CD4-positive, CD25-positive, alpha-beta regulatory T cell (primary cell): Measurements from ENCODE around the gene COL4A2. TPM values are rescaled to one million over a fixed set of nuclear protein-coding genes. Genes with fewer than 3 reads are reported as not detected.
"Not testable (repeated sequence)": the region's sequence is repeated elsewhere in the genome, so short reads cannot be mapped to it uniquely, and the experiment has no call there.

Experiments used
- ATAC-seq, 2 donors: fragments of 150-1000 bp; cut with Tn5 transposase; one replicate each; pipeline ENCODE4 v1.10.0; 2021; ENCODE audit warnings: low read depth in 2 of 2, moderate number of reproducible peaks in 2 of 2, moderate library complexity in 1 of 2
- DNase-seq, 3 donors: peaks; one replicate each; pipeline versions ENCODE4 v3.0.0 to v3.0.0-alpha.2; 2012 to 2022; ENCODE audit warnings: mixed read lengths in 1 of 3
- H3K27ac ChIP-seq: one replicate; pipeline ENCODE4 v1.7.0; 2013; ENCODE audit warnings: mild to moderate bottlenecking, low read length; ENCODE audit not compliant: insufficient read depth, poor library complexity, severe bottlenecking
- H3K27me3 ChIP-seq: one replicate; pipeline ENCODE4 v1.7.0; 2013; ENCODE audit warnings: low read length; ENCODE audit not compliant: control insufficient read depth, insufficient read depth
- H3K36me3 ChIP-seq: one replicate; pipeline ENCODE4 v1.7.0; 2013; ENCODE audit warnings: mild to moderate bottlenecking, low read length, moderate library complexity; ENCODE audit not compliant: control insufficient read depth, insufficient read depth
- H3K4me1 ChIP-seq: 2 replicates; pipeline ENCODE4 v1.7.0; 2013; ENCODE audit warnings: mild to moderate bottlenecking, low read length; ENCODE audit not compliant: insufficient read depth, control insufficient read depth, poor library complexity, severe bottlenecking
- H3K4me3 ChIP-seq: one replicate; pipeline ENCODE4 v1.7.0; 2013; ENCODE audit warnings: low read depth, mild to moderate bottlenecking, low read length, moderate library complexity
- H3K9me3 ChIP-seq, 2 experiments: 1 replicate in 1 of 2; 2 replicates in 1 of 2; pipeline ENCODE4 v1.7.0; 2013; ENCODE audit warnings: low read length in 2 of 2, mild to moderate bottlenecking in 1 of 2, moderate library complexity in 1 of 2; ENCODE audit not compliant: control insufficient read depth in 2 of 2
- H3K27ac Mint-ChIP-seq, 3 donors: one replicate each; pipeline ENCODE4 v1.8.0; 2020 to 2022; ENCODE audit warnings: mild to moderate bottlenecking in 3 of 3, mixed read lengths in 3 of 3, moderate library complexity in 2 of 3
- H3K27me3 Mint-ChIP-seq: one replicate; pipeline ENCODE4 v1.8.0; 2022; ENCODE audit warnings: mild to moderate bottlenecking, mixed read lengths
- H3K36me3 Mint-ChIP-seq: one replicate; pipeline ENCODE4 v1.8.0; 2020; ENCODE audit warnings: mixed read lengths
- H3K4me1 Mint-ChIP-seq, 4 donors: one replicate each; pipeline ENCODE4 v1.8.0; 2020 to 2022; ENCODE audit warnings: mixed read lengths in 4 of 4, mild to moderate bottlenecking in 1 of 4
- H3K4me3 Mint-ChIP-seq, 4 donors: one replicate each; pipeline ENCODE4 v1.8.0; 2020 to 2022; ENCODE audit warnings: mild to moderate bottlenecking in 4 of 4, mixed read lengths in 4 of 4, moderate library complexity in 3 of 4
- H3K9me3 Mint-ChIP-seq, 7 donors: one replicate each; pipeline ENCODE4 v1.8.0; 2020 to 2022; ENCODE audit warnings: mixed read lengths in 7 of 7, mild to moderate bottlenecking in 3 of 7, moderate library complexity in 2 of 7
- polyA plus RNA-seq, 4 donors: library from polyadenylated mRNA; unstranded; fragments of 300-500 nt; fragmentation: Illumina TruSeq; gene quantifications; one replicate each; pipeline ENCODE4 v1.2.3, GENCODE V29; 2021
- total RNA-seq: library from RNA; stranded (reverse); gene quantifications from one replicate; pipeline ENCODE4 v1.2.3, GENCODE V29; 2022

COL4A2 gene
- total and polyA plus RNA-seq, 5 donors from 2014 or later = not detected

DNA sequence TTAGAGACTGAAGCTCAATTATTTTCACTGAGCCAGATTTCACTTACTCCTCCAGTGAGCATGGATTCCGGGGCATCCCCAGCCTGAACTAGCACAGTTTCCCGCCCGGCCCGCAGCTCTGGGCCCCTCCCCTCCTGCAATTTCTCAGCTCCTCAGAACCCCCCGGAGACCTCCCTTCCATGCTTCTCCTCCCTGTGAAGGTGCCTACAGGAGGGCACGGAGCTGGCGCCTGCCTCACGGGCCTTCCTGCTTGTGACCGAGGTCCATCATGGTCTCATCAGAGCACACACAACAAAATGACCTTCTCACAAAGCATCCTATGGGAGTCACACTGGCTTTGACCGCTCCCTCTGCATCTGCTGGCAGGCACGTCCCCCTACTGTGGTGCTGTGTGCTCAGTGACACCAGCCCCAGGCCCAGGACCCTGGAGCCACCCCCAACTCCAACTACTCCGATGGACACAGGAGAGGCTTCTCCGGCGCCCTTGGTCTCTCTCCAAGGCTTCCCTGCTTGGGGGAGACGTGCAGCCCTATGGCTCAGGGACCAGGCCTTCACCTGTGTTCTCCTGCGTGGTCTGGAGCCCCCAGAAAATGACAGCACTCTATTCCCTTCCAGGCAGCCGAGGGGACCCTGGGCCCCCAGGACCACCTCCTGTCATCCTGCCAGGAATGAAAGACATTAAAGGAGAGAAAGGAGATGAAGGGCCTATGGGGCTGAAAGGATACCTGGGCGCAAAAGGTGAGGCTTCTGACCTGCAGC lies 177.4 kb downstream of the COL4A2 start:
- Histone ChIP-seq H3K4me1 (no peaks in the 10 kb centered on the region), H3K9me3 (no peaks in the 10 kb centered on the region), H3K4me3 (no peak overlapping the region), H3K27me3 (no peaks in the 10 kb centered on the region), H3K36me3 (no peaks in the 10 kb centered on the region), H3K27ac (no peak overlapping the region)
- DNase-seq (no peak), ATAC-seq (no peak)
- H3K27ac Mint-ChIP-seq = no peak overlapping the region
- no peak overlapping the region for H3K4me3 Mint-ChIP-seq
- H3K36me3 Mint-ChIP-seq = no peaks in the 10 kb centered on the region
- H3K27me3 Mint-ChIP-seq = no peaks in the 10 kb centered on the region
- no peaks in the 10 kb centered on the region for H3K9me3 Mint-ChIP-seq
- no peaks in the 10 kb centered on the region for H3K4me1 Mint-ChIP-seq

DNA sequence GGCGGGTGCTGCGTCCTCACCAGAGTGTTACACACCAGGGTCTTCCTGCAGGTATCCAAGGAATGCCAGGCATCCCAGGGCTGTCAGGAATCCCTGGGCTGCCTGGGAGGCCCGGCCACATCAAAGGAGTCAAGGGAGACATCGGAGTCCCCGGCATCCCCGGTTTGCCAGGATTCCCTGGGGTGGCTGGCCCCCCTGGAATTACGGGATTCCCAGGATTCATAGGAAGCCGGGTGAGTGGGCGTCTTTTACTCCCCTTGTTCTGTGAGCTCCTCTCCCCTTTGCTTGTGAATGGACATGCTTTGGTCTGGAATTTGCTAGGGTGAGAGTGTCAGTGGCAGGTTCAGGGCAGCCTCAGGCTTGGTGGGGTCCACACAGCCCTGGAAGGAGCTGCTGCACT lies 178.5 kb downstream of the COL4A2 start:
- Mint-ChIP-seq H3K27ac (no peak overlapping the region), H3K9me3 (no peaks in the 10 kb centered on the region), H3K36me3 (no peaks in the 10 kb centered on the region), H3K4me3 (no peak overlapping the region), H3K27me3 (peaks cover 4% of the 10 kb centered on the region), H3K4me1 (no peaks in the 10 kb centered on the region)
- Histone ChIP-seq H3K9me3 (no peaks in the 10 kb centered on the region), H3K27me3 (no peaks in the 10 kb centered on the region), H3K4me3 (no peak overlapping the region), H3K4me1 (no peaks in the 10 kb centered on the region), H3K36me3 (no peaks in the 10 kb centered on the region), H3K27ac (no peak overlapping the region)
- DNase-seq (no peak), ATAC-seq (no peak)

DNA sequence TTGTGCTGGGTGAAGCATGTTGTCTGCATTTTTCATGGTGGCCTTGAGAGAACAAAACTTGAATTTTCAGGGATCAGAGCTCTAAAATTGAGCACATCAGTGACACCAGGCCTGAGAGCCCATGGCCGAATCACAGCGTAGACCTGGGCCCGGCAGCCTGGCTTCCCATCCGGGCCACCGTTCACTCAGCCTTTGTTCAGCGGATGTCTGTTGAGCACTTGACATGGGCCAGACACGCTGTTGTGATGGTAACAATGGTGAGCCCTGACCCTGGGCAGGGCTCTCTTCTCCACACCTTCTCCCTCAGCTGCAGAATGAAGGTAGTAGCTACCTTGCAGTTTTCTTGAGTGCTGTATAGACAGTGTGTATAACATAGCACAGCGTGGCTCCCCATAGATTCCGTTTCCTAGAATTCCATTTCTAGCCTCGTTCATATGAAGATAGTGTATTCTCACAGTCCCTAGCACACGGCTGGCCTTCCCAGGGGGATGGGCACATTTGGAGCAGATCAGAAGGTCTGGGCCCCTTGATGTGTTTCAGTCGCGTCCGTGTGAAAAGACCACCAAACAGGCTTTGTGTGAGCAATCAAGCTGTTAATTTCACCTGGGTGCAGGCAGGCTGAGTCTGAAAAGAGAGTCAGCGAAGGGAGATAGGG lies 179.1 kb downstream of the COL4A2 start:
- H3K9me3 ChIP-seq = no peaks in the 10 kb centered on the region
- DNase-seq (no peak), ATAC-seq (no peak)
- H3K36me3 ChIP-seq = no peaks in the 10 kb centered on the region
- H3K4me1 Mint-ChIP-seq = no peaks in the 10 kb centered on the region
- H3K27ac ChIP-seq = no peak overlapping the region
- H3K4me3 ChIP-seq = no peak overlapping the region
- H3K36me3 Mint-ChIP-seq = no peaks in the 10 kb centered on the region
- no peak overlapping the region for H3K4me3 Mint-ChIP-seq
- no peaks in the 10 kb centered on the region for H3K9me3 Mint-ChIP-seq
- H3K27ac Mint-ChIP-seq = no peak overlapping the region
- peaks cover 4% of the 10 kb centered on the region for H3K27me3 Mint-ChIP-seq
- no peaks in the 10 kb centered on the region for H3K27me3 ChIP-seq
- no peaks in the 10 kb centered on the region for H3K4me1 ChIP-seq

DNA sequence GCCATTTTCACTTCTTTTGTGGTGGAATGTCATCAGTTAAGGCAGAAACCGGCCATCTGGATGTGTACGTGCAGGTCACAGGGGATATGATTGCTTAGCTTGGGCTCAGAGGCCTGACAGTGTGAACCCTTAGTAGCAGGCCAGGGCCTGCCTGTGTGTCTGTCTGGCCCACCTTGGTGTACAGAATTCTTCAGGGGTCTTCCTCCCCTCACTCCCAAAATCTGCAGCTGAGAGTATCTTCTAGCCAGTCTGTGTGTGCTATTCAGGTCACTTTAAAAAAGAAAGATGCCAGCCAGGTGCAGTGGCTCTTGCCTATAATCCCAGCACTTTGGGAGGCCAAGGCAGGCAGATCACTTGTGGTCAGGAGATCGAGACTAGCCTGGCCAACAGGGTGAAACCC lies 179.8 kb downstream of the COL4A2 start:
- H3K27me3 ChIP-seq, H3K4me3 Mint-ChIP-seq, H3K36me3 Mint-ChIP-seq, H3K27me3 Mint-ChIP-seq, ATAC-seq, H3K4me1 Mint-ChIP-seq, H3K27ac ChIP-seq, H3K4me1 ChIP-seq, H3K9me3 ChIP-seq, DNase-seq, H3K36me3 ChIP-seq, H3K4me3 ChIP-seq, H3K27ac Mint-ChIP-seq, H3K9me3 Mint-ChIP-seq: not testable (repeated sequence)

DNA sequence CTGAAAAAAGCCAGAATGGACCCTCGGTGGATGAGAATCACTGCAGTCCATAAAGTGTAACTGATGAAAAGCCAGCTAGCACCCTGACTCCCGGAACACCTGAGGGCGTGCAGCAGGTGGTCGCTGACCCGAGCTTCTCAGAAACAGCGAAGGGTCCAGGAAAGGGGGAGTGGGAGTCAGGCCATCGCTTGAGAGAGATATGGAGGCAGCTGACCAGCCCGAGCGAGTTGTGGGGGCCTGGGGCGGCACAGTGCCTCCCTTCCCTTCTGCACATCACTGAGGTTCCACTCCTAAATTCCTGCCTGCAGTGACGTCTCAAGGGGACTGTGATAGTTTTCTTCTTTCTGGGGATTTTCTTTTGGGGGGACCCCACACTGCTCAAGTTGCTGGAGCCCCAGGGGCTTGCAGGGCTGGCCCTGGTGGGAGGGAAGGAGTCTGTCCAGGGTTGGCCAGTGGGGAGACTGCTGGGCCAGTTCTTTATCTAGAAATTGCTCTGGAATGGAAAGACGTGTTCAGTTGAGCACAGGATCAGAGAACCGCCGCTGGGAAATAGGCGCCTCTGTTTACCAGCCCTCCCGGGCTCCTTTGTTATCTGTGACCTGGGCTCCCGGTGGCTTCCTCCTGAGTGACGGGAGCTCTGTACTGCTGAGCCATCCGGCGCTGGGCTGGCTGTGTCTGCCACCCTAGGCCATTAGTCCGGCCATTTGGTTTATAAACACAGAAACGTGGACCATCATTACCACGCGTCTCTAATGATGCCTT lies 183.1 kb downstream of the COL4A2 start:
- Mint-ChIP-seq H3K36me3 (no peaks in the 10 kb centered on the region), H3K4me1 (no peaks in the 10 kb centered on the region), H3K27ac (no peak overlapping the region), H3K4me3 (no peak overlapping the region), H3K9me3 (no peaks in the 10 kb centered on the region), H3K27me3 (peaks cover 4% of the 10 kb centered on the region)
- Histone ChIP-seq H3K27me3 (no peaks in the 10 kb centered on the region), H3K9me3 (no peaks in the 10 kb centered on the region), H3K4me3 (no peak overlapping the region), H3K27ac (no peak overlapping the region), H3K4me1 (no peaks in the 10 kb centered on the region), H3K36me3 (no peaks in the 10 kb centered on the region)
- ATAC-seq (no peak), DNase-seq (no peak)

DNA sequence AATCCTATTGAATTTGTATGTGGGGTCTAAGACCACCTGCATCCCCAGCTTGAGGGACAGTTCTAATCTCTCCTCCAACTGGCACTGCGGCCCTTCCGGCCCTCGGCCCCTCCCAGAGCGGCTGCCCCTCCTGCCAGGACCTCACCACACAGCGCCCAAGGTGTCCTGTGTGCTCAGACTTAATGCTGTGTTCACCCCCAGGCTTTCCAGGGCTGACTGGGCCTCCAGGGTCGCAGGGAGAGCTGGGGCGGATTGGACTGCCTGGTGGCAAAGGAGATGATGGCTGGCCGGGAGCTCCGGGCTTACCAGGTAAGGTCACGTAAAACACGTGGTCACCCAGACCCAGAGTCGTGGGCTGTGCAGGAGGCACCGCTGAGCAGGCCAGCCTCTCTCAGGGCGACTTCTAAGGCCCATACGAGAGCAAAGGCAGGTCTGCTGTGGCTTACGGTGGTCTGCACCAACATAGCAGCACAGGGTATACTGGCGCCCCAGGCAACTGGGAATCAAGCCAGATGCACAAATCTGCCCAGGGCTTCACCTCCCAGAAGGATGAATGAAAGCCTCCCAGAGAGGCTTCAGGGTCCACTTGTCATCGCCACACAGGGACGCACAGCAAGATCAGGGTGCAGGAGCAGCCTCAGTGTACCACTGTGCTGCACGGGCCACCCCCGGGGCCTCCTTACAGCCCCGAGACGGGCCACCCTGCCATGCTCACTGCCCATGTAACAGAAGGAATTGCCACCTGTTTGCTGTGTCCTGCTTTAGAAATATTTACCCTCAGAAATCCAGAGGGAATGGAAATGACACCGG lies 185.0 kb downstream of the COL4A2 start:
- no peaks in the 10 kb centered on the region for H3K4me1 Mint-ChIP-seq
- peaks cover 4% of the 10 kb centered on the region for H3K27me3 Mint-ChIP-seq
- no peak for DNase-seq
- Histone ChIP-seq H3K9me3 (no peaks in the 10 kb centered on the region), H3K4me3 (no peak overlapping the region), H3K4me1 (no peaks in the 10 kb centered on the region), H3K27ac (no peak overlapping the region), H3K36me3 (no peaks in the 10 kb centered on the region), H3K27me3 (no peaks in the 10 kb centered on the region)
- no peak for ATAC-seq
- H3K9me3 Mint-ChIP-seq = no peaks in the 10 kb centered on the region
- H3K4me3 Mint-ChIP-seq = no peak overlapping the region
- no peak overlapping the region for H3K27ac Mint-ChIP-seq
- H3K36me3 Mint-ChIP-seq = no peaks in the 10 kb centered on the region

DNA sequence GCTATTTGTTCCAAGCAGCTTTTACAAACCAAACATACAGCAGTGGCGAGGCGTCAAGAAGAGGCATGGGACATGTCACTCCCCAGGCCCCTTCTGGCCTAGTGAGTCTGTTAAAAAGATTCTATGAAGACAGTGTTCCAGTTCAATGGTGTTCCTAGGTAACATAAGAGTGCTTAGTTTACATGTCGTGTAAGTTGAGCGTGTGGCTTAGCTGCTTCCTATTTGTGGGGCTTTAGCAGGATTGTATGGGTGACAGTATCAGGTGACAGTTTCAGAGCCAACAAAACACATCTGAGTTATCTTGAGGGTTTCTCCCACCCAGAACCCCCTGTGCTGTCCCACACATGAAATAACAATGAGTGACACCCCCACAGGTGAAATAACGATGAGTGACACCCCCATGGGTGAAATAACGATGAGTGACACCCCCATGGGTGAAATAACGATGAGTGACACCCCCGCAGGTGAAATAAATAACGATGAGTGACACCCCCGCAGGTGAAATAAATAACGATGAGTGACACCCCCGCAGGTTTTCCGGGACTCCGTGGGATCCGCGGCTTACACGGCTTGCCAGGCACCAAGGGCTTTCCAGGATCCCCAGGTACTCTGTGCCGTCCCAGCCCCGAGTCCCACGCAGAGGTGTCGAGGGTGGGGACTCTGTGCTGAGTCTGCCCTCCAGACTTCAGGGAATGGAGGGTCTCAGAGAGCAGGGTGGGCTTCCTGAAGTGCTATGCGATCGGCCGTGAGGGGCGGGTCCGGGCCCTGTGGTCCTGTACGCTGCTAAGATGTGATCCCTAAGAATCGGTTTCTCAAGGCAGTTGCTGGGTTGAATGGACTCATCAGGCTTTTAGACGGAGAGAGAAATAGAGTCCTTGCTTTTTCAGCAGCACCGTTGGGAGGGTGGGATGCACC lies 185.9 kb downstream of the COL4A2 start:
- H3K27me3 ChIP-seq = no peaks in the 10 kb centered on the region
- no peaks in the 10 kb centered on the region for H3K4me1 Mint-ChIP-seq
- no peak overlapping the region for H3K4me3 ChIP-seq
- peaks cover 4% of the 10 kb centered on the region for H3K27me3 Mint-ChIP-seq
- no peaks in the 10 kb centered on the region for H3K4me1 ChIP-seq
- ATAC-seq (no peak), DNase-seq (no peak)
- no peak overlapping the region for H3K4me3 Mint-ChIP-seq
- H3K36me3 Mint-ChIP-seq = no peaks in the 10 kb centered on the region
- no peaks in the 10 kb centered on the region for H3K9me3 Mint-ChIP-seq
- H3K36me3 ChIP-seq = no peaks in the 10 kb centered on the region
- no peak overlapping the region for H3K27ac Mint-ChIP-seq
- no peak overlapping the region for H3K27ac ChIP-seq
- H3K9me3 ChIP-seq = no peaks in the 10 kb centered on the region
